CD4-positive, alpha-beta T cell (primary cell): ENCODE data around the gene TEX14. TPM values are rescaled to one million over a fixed set of nuclear protein-coding genes. Genes with fewer than 3 reads are reported as not detected.

Experiments used
- ATAC-seq: fragments of 200-7000 bp; cut with Tn5 transposase; one replicate; pipeline ENCODE4 v1.10.0; 2022; ENCODE audit warnings: mild to moderate bottlenecking; ENCODE audit not compliant: poor library complexity
- CTCF ChIA-PET: fragments of 350-600 bp; sonication (Branson Sonifier 250); formaldehyde crosslinking; loops from one replicate; lab custom pipeline; 2021; ENCODE audit warnings: antibody characterized with exemption, inconsistent platforms; lab: Charles Lee
- POLR2A ChIA-PET: fragments of 350-600 bp; sonication (Branson Sonifier 250); formaldehyde crosslinking; loops from one replicate; lab custom pipeline; 2021; ENCODE audit warnings: antibody characterized with exemption, inconsistent platforms; lab: Charles Lee
- DNase-seq, 14 experiments: peaks; one replicate each; pipeline ENCODE4 v3.0.0-alpha.2; 2013 to 2020; ENCODE audit warnings: mixed read lengths in 2 of 14
- H3K27ac ChIP-seq, 2 donors: one replicate each; pipeline versions ENCODE4 v1.5.1 to v1.7.0; 2013; ENCODE audit warnings: low read length in 2 of 2, low read depth in 1 of 2, mild to moderate bottlenecking in 1 of 2
- H3K27me3 ChIP-seq, 2 experiments: 1 replicate in 1 of 2; 2 replicates in 1 of 2; pipeline versions ENCODE4 v1.6.1 to v1.7.0; 2013; ENCODE audit warnings: low read length in 2 of 2, control low read depth in 1 of 2, mild to moderate bottlenecking in 1 of 2, moderate library complexity in 1 of 2; ENCODE audit not compliant: insufficient read depth in 2 of 2, control insufficient read depth in 1 of 2
- H3K36me3 ChIP-seq: one replicate; pipeline ENCODE4 v1.6.1; 2013; ENCODE audit warnings: low read length, control low read depth; ENCODE audit not compliant: insufficient read depth
- H3K4me1 ChIP-seq: one replicate; pipeline ENCODE4 v1.6.1; 2013; ENCODE audit warnings: low read length, control low read depth; ENCODE audit not compliant: insufficient read depth
- H3K4me3 ChIP-seq: one replicate; pipeline ENCODE4 v1.5.1; 2013; ENCODE audit warnings: mild to moderate bottlenecking, low read length, moderate library complexity
- H3K9me3 ChIP-seq, 2 experiments: 1 replicate in 1 of 2; 2 replicates in 1 of 2; pipeline versions ENCODE4 v1.6.1 to v1.7.0; 2013; ENCODE audit warnings: low read length in 2 of 2, mild to moderate bottlenecking in 2 of 2, control low read depth in 1 of 2, moderate library complexity in 1 of 2; ENCODE audit not compliant: control insufficient read depth in 1 of 2, insufficient read depth in 1 of 2
- H3K27ac Mint-ChIP-seq: one replicate; pipeline ENCODE4 v1.8.0; 2020; ENCODE audit warnings: mixed read lengths
- H3K27me3 Mint-ChIP-seq: one replicate; pipeline ENCODE4 v1.8.0; 2021; ENCODE audit warnings: mixed read lengths
- H3K36me3 Mint-ChIP-seq: one replicate; pipeline ENCODE4 v1.8.0; 2021; ENCODE audit warnings: low read depth, mixed read lengths
- H3K4me1 Mint-ChIP-seq: one replicate; pipeline ENCODE4 v1.8.0; 2021; ENCODE audit warnings: low read depth, mixed read lengths
- H3K4me3 Mint-ChIP-seq: one replicate; pipeline ENCODE4 v1.8.0; 2020; ENCODE audit warnings: mild to moderate bottlenecking, mixed read lengths
- H3K9me3 Mint-ChIP-seq: one replicate; pipeline ENCODE4 v1.8.0; 2020; ENCODE audit warnings: mixed read lengths
- intact Hi-C, 2 experiments: fragments of 100-400 bp; cut with DNase I in 1 of 2; cut with micrococcal nuclease in 1 of 2; formaldehyde crosslinking; loops; one replicate each; pipeline versions ENCODE4 v1.15.1 to v1.9.0; 2023 to 2025; cut with DNase I, micrococcal nuclease
- total RNA-seq, 174 experiments: library from RNA in 2 of 174; stranded (reverse) in 2 of 174; gene quantifications; one replicate each; pipeline ENCODE4 v1.2.3 and lab custom pipeline; 2021 to 2026
- TF ChIP-seq, protein P1 (sequence below): fragments of 200-600 bp; IDR thresholded peaks from one replicate; pipeline ENCODE4 v1.8.0; 2022; ENCODE audit warnings: antibody characterized with exemption, mild to moderate bottlenecking

Gene TEX14
- total RNA-seq, 2 experiments from 2014 or later = 0.47 to 0.66 TPM

DNA sequence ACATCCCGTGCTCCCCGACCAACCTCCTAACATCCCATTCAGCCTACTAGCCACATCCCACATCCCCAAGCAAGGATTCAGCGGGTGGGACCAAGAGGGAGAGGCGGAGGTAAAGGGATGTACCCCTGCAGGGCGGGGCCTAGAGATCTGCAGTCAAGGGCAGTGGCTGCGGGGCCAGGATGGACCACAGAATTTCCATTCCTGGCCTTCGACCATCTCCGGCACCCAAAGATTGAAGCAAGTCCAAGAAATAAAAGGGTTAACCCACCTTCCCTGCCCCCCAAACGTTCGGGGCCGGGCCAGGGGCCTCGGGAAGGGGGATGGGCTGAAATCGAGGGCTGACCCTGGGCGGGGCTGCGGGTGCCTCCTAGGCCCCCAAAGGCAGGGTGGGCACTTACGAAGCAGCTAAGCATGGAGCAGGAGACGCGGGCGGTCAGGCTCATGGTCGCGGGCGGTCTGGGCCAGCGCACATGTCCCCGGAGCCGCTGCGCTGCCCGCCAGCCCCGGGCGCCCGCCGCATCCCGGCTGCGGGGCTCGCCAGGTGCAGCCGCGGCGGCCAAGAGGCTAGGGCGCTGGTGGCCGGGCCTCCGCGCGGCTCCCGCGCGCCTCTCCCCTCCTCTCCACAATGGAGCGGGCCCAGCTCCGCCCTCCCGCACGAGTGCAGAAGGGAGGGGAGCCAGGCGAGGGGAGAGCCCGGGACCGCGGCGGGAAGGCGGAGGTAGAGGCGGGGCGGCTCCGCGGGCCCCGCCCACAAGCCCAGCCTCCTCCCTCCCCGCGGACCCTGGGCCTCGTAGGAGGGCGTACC is 177.7 kb downstream of the TEX14 start, which contains the start of gene MTMR4:
Gene MTMR4, minus strand, starts transcription at position 674 of the 805 bp plus-strand sequence. Its CDS starts 231 bp downstream, at position 443.
- intact Hi-C loops = loop anchor here (2.0 to 10.0 kb wide), 7 partner anchors 161 to 1881 kb away; partner anchors contain the start of genes C17orf67 (in 1 of the 2), DGKE (in 1 of the 2), DYNLL2 (in 1 of the 2) and SRSF1 (in 1 of the 2)
- peaks cover 67% of the 10 kb centered on the region for H3K36me3 Mint-ChIP-seq
- Histone ChIP-seq H3K36me3 (peaks cover 39% of the 10 kb centered on the region), H3K27ac (no peak within 1 kb of the TSS), H3K27me3 (no peaks in the 10 kb centered on the region), H3K4me1 (peaks cover 46% of the 10 kb centered on the region), H3K4me3 (peak within 1 kb of the TSS; percentile 71), H3K9me3 (no peaks in the 10 kb centered on the region)
- peak; percentile 10 for ATAC-seq
- peak within 1 kb of the TSS; percentile 90 for H3K4me3 Mint-ChIP-seq
- peak; percentile 46 to 91 (median 68) for DNase-seq
- peak within 1 kb of the TSS; percentile 85 for H3K27ac Mint-ChIP-seq
- H3K4me1 Mint-ChIP-seq = peaks cover 60% of the 10 kb centered on the region
- no peaks in the 10 kb centered on the region for H3K9me3 Mint-ChIP-seq
- CTCF ChIA-PET = interaction anchor here (1.4 kb wide), 1 partner anchor 26 kb away, joined by 4 read pairs; no protein-coding TSS in a partner anchor
- H3K27me3 Mint-ChIP-seq = no peaks in the 10 kb centered on the region
- TF ChIP-seq, protein P1, sequence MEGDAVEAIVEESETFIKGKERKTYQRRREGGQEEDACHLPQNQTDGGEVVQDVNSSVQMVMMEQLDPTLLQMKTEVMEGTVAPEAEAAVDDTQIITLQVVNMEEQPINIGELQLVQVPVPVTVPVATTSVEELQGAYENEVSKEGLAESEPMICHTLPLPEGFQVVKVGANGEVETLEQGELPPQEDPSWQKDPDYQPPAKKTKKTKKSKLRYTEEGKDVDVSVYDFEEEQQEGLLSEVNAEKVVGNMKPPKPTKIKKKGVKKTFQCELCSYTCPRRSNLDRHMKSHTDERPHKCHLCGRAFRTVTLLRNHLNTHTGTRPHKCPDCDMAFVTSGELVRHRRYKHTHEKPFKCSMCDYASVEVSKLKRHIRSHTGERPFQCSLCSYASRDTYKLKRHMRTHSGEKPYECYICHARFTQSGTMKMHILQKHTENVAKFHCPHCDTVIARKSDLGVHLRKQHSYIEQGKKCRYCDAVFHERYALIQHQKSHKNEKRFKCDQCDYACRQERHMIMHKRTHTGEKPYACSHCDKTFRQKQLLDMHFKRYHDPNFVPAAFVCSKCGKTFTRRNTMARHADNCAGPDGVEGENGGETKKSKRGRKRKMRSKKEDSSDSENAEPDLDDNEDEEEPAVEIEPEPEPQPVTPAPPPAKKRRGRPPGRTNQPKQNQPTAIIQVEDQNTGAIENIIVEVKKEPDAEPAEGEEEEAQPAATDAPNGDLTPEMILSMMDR = no peak
- POLR2A ChIA-PET = interaction anchor here (1.1 to 2.9 kb wide), 7 partner anchors 9 to 593 kb away, joined by 3 to 8 read pairs (median 4); partner anchors contain the start of gene TRIM37

DNA sequence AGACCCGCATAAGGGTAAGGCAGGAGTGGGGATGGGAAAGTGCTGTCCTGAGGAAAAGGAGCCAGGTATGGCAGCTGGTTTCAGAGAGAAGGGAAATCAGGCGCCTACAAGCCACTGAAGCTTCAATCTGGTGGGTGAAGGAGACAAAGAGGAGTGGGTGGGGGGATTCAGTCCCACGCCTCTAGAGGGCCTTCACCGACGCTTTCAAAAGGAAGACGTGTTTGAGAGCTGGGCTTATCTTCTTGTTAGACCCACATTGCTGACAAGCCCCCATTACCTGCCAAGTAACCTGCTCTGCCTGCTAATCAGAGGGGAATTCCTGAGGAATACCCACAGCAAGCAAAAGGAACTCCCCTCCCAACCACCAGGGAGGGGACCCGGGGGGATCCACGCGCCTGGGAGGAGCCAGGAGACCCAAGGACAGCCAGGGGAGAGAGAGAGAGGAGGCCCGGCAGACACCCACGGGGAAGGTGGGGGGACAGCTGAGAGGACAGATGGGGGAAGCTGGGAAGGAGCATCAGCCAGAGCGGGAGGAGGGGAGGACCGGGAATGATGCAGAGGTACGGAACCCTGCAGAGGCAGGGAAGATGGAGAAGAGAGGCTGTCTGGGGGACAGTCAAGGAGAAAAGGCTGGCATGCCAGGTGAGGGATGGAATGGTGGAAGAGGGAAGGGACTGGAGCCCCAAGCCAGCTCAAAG is 178.4 kb downstream of the TEX14 start:
- intact Hi-C loops = loop anchor here (2.0 to 10.0 kb wide), 7 partner anchors 161 to 1881 kb away; partner anchors contain the start of genes C17orf67 (in 1 of the 2), DGKE (in 1 of the 2), DYNLL2 (in 1 of the 2) and SRSF1 (in 1 of the 2)

More for the DNA sequence above, 178.4 kb downstream of the TEX14 start:
- Histone ChIP-seq H3K9me3 (no peaks in the 10 kb centered on the region), H3K27me3 (no peaks in the 10 kb centered on the region), H3K4me1 (peaks cover 39% of the 10 kb centered on the region), H3K27ac (no peak overlapping the region), H3K36me3 (peaks cover 47% of the 10 kb centered on the region), H3K4me3 (peak overlapping the region; percentile 71)
- ATAC-seq (no peak), DNase-seq (peak in 2 of 14 experiments; percentile 64 to 75)
- H3K9me3 Mint-ChIP-seq = no peaks in the 10 kb centered on the region
- H3K36me3 Mint-ChIP-seq = peaks cover 69% of the 10 kb centered on the region
- H3K4me1 Mint-ChIP-seq = peaks cover 54% of the 10 kb centered on the region
- TF ChIP-seq, protein P1 = no peak
- CTCF ChIA-PET = no interaction called here
- POLR2A ChIA-PET = interaction anchor here (1.1 to 2.9 kb wide), 4 partner anchors 26 to 593 kb away, joined by 3 to 8 read pairs (median 6); partner anchors contain the start of gene TRIM37
- H3K27ac Mint-ChIP-seq = peak overlapping the region; percentile 58
- H3K27me3 Mint-ChIP-seq = no peaks in the 10 kb centered on the region
- H3K4me3 Mint-ChIP-seq = peak overlapping the region; percentile 87
